ENCODE data around the gene TMEM151B. TPM values are rescaled to one million over a fixed set of nuclear protein-coding genes. Genes with fewer than 3 reads are reported as not detected.
"Not testable (repeated sequence)": the region's sequence is repeated elsewhere in the genome, so short reads cannot be mapped to it uniquely, and the experiment has no call there.

The TMEM151B gene
- total RNA-seq, 1 experiment from 2014 or later = 9.9 TPM

DNA sequence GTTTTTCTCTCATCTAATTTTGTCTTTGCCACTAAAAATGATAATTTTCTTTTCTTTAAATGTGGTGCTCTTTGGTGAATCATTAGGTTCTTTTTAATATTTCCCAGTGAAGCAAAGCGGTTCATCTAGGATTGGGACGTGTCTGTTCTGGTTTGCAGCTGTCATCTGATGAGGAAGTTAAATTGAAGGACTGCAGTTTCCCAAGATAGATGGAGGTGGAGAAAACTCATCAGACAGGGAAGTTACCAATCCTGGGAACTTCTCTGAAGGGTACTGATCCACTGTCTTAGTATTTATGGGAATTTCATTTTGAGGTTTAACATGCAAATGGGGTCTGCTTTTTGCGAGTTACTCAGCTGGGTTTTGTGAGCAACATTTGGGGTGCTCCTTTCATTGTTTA is 45.3 kb downstream of the TMEM151B start:
- DNase-seq (ENCODE audit: low spot score) = no peak
- peaks cover 6% of the 10 kb centered on the region for H3K4me1 ChIP-seq (ENCODE audit: insufficient read depth, low read length, poor library complexity, severe bottlenecking)
- no TSS peak for BruUV-seq (replicated peaks)
- ChIA-PET CTCF (no interaction called here), POLR2A (ENCODE audit: low non-redundant PET) (no interaction called here)
- H3K9me3 ChIP-seq (ENCODE audit: low read depth, low read length, poor library complexity, severe bottlenecking) = no peaks in the 10 kb centered on the region
- no peak overlapping the region for H3K4me3 ChIP-seq (ENCODE audit: low read depth, low read length, poor library complexity, severe bottlenecking)
- intact Hi-C loops (cut with micrococcal nuclease; ENCODE audit: unreplicated experiment) = no loop called here
- TF ChIP-seq EZH2 (IDR thresholded peaks at IDR 0.05; ENCODE audit: borderline replicate concordance, low read depth, low read length, poor library complexity, severe bottlenecking) = no peak
- TF ChIP-seq, protein P1, sequence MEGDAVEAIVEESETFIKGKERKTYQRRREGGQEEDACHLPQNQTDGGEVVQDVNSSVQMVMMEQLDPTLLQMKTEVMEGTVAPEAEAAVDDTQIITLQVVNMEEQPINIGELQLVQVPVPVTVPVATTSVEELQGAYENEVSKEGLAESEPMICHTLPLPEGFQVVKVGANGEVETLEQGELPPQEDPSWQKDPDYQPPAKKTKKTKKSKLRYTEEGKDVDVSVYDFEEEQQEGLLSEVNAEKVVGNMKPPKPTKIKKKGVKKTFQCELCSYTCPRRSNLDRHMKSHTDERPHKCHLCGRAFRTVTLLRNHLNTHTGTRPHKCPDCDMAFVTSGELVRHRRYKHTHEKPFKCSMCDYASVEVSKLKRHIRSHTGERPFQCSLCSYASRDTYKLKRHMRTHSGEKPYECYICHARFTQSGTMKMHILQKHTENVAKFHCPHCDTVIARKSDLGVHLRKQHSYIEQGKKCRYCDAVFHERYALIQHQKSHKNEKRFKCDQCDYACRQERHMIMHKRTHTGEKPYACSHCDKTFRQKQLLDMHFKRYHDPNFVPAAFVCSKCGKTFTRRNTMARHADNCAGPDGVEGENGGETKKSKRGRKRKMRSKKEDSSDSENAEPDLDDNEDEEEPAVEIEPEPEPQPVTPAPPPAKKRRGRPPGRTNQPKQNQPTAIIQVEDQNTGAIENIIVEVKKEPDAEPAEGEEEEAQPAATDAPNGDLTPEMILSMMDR (conservative IDR thresholded peaks at IDR 0.05; ENCODE audit: low read depth, low read length) = no peak
- H3K27ac ChIP-seq (ENCODE audit: low read depth, low read length, poor library complexity, severe bottlenecking) = no peak overlapping the region
- peaks cover 16% of the 10 kb centered on the region for H3K27me3 ChIP-seq (replicated peaks; ENCODE audit: insufficient read depth, low read depth, low read length, poor library complexity)
- H3K36me3 ChIP-seq (ENCODE audit: insufficient read depth, low read length, poor library complexity, severe bottlenecking) = peaks cover 15% of the 10 kb centered on the region

GRCh38 chr6:44315951-44316350 is 45.7 kb downstream of the TMEM151B start:
- Histone ChIP-seq H3K9me3 (ENCODE audit: low read depth, low read length, poor library complexity, severe bottlenecking) (no peaks in the 10 kb centered on the region), H3K4me3 (ENCODE audit: low read depth, low read length, poor library complexity, severe bottlenecking) (no peak overlapping the region), H3K4me1 (ENCODE audit: insufficient read depth, low read length, poor library complexity, severe bottlenecking) (peaks cover 6% of the 10 kb centered on the region), H3K36me3 (ENCODE audit: insufficient read depth, low read length, poor library complexity, severe bottlenecking) (peaks cover 10% of the 10 kb centered on the region), H3K27ac (ENCODE audit: low read depth, low read length, poor library complexity, severe bottlenecking) (no peak overlapping the region), H3K27me3 (replicated peaks; ENCODE audit: insufficient read depth, low read depth, low read length, poor library complexity) (peaks cover 21% of the 10 kb centered on the region)
- TF ChIP-seq, protein P1 (conservative IDR thresholded peaks at IDR 0.05; ENCODE audit: low read depth, low read length) = no peak
- no peak for TF ChIP-seq EZH2 (IDR thresholded peaks at IDR 0.05; ENCODE audit: borderline replicate concordance, low read depth, low read length, poor library complexity, severe bottlenecking)
- no peak for DNase-seq (ENCODE audit: low spot score)
- ChIA-PET POLR2A (ENCODE audit: low non-redundant PET) (no interaction called here), CTCF (no interaction called here)
- intact Hi-C loops (cut with micrococcal nuclease; ENCODE audit: unreplicated experiment) = no loop called here
- BruUV-seq (replicated peaks) = no TSS peak

DNA sequence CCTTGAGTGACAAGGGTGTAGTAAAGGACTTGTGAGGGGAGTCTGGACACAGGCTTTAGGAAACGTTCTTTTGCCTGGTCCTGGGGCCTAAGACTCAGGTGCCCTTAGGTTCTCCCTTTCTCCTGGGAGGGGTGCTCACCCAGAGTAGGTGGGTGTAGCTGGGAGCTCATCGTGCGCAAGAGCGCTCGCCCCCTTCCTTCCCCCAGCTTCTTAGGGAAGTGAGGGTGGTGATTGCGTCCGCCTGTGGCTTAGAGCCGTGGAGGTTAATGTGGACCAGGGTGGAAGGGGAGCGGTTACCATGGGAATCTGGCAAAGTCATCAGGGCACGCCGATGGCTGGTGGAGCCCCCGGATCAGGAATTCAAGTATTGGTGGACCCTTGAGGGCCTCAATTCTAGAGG is 46.2 kb downstream of the TMEM151B start:
- no peak overlapping the region for H3K27ac ChIP-seq (ENCODE audit: low read depth, low read length, poor library complexity, severe bottlenecking)
- H3K36me3 ChIP-seq (ENCODE audit: insufficient read depth, low read length, poor library complexity, severe bottlenecking) = peaks cover 5% of the 10 kb centered on the region
- peaks cover 26% of the 10 kb centered on the region for H3K27me3 ChIP-seq (replicated peaks; ENCODE audit: insufficient read depth, low read depth, low read length, poor library complexity)
- BruUV-seq (replicated peaks) = no TSS peak
- ChIA-PET CTCF (no interaction called here), POLR2A (ENCODE audit: low non-redundant PET) (no interaction called here)
- intact Hi-C loops (cut with micrococcal nuclease; ENCODE audit: unreplicated experiment) = no loop called here
- peaks cover 6% of the 10 kb centered on the region for H3K4me1 ChIP-seq (ENCODE audit: insufficient read depth, low read length, poor library complexity, severe bottlenecking)
- TF ChIP-seq, protein P1 (conservative IDR thresholded peaks at IDR 0.05; ENCODE audit: low read depth, low read length) = no peak
- no peak for TF ChIP-seq EZH2 (IDR thresholded peaks at IDR 0.05; ENCODE audit: borderline replicate concordance, low read depth, low read length, poor library complexity, severe bottlenecking)
- H3K4me3 ChIP-seq (ENCODE audit: low read depth, low read length, poor library complexity, severe bottlenecking) = no peak overlapping the region
- no peaks in the 10 kb centered on the region for H3K9me3 ChIP-seq (ENCODE audit: low read depth, low read length, poor library complexity, severe bottlenecking)
- no peak for DNase-seq (ENCODE audit: low spot score)

DNA sequence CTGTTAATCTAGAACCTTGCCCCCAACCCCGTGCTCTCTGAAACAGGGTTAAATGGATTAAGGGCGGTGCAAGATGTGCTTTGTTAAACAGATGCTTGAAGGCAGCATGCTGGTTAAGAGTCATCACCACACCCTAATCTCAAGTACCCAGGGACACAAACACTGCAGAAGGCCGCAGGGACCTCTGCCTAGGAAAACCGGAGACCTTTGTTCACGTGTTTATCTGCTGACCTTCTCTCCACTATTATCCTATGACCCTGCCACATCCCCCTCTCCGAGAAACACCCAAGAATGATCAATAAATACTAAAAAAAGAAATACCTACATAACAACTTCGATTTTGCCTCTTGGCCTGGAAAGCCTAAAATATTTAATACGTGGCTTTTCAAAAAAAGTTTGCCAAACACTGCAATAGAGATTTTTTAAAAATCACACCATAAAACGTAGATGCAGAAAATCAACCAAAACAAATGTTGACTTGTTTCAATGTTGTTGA is 46.9 kb downstream of the TMEM151B start:
- H3K27ac ChIP-seq (ENCODE audit: low read depth, low read length, poor library complexity, severe bottlenecking); H3K36me3 ChIP-seq (ENCODE audit: insufficient read depth, low read length, poor library complexity, severe bottlenecking); DNase-seq (ENCODE audit: low spot score); H3K9me3 ChIP-seq (ENCODE audit: low read depth, low read length, poor library complexity, severe bottlenecking); H3K4me3 ChIP-seq (ENCODE audit: low read depth, low read length, poor library complexity, severe bottlenecking); CTCF ChIA-PET; intact Hi-C loops (cut with micrococcal nuclease; ENCODE audit: unreplicated experiment); H3K4me1 ChIP-seq (ENCODE audit: insufficient read depth, low read length, poor library complexity, severe bottlenecking); BruUV-seq (replicated peaks); POLR2A ChIA-PET (ENCODE audit: low non-redundant PET): not testable (repeated sequence)
- H3K27me3 ChIP-seq (replicated peaks; ENCODE audit: insufficient read depth, low read depth, low read length, poor library complexity) = peaks cover 26% of the 10 kb centered on the region
